HG03460 (cell line): Measurements from ENCODE around the gene CDH15.

Experiments
- ATAC-seq: cut with Tn5 transposase; IDR thresholded peaks from one replicate; pipeline ENCODE4 v1.9.1; 2021; ENCODE audit not compliant: unreplicated experiment

Gene CDH15

DNA sequence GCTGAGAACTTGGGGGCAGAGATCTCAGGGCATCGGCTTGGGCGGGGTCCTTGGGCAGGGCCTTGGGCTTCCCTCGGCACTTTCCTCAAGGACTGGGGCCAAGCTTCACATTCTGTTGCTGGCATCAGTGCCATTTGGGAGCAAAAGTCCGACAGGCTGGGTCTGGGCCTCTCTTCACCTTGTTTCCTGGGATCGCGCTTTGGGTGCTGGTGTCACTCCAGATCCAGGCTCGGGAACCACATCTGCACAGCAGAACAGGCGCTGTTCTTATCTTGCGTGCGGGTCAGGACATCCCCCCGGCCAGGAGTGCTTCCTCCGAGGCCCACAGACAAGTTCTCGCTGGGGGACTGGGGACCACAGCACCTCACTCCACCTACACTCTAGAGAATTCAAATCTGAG, 31.1 kb upstream of the CDH15 start:
- ATAC-seq = no peak

- ATAC-seq = no peak
Observed at GRCh38 chr16:89140981-89141883, 30.3 kb upstream of the CDH15 start.

- no peak for ATAC-seq
Observed at GRCh38 chr16:89141884-89142267, 29.7 kb upstream of the CDH15 start.

DNA sequence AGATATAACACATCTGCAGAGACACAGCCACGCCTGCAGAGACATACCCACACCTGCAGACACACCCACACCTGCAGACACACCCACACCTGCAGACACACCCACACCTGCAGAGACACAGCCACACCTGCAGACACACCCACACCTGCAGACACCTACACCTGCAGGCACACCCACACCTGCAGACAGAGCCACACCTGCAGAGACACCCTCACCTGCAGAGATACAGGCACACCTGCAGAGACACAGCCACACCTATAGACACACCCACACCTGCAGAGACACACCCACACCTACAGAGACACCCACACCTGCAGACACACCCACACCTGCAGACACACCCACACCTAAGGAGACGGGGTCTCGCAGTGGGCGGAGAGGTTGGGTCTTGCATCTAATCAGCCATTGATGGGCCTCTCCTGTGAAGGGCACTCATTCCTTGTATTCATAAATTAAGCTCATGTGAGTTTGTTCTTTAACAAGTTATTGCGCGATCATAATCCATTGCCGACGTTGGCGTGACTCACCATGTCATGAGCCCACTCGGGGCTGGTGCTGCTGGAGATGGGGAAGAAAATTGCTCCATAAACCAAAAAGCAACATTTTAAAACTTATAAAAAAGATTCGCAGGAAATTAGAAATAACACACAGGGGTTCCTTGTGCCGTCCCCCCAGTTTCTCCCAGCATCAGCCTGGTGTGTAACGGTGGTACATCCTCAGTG, 28.9 kb upstream of the CDH15 start:
- no peak for ATAC-seq

DNA sequence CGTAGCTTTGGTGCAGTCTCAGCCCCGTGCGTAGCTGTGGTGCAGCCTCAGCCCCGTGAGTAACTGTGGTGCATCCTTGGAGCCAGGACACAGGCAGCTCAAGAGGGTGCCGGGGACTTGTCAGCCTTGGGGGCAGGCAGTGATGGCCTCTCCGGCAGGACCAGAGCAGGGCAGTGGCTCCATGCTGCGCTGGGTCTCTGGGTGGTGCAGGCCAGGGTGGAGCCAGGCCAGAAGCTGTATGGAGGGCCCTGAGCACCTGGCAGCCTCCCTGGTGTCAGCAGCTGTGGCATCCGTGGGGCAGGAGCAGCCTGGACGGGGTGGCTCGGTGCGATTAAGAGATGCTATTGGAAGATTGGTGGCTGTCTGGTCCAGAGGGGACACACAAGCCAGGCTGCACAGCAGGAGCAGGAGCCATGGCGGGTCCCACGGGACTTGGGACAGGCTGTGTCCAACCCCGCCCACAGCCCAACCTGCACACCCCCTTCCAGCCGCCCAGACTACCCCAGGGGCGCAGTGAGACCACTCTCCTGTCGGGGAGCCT, 28.3 kb upstream of the CDH15 start:
- no peak for ATAC-seq

DNA sequence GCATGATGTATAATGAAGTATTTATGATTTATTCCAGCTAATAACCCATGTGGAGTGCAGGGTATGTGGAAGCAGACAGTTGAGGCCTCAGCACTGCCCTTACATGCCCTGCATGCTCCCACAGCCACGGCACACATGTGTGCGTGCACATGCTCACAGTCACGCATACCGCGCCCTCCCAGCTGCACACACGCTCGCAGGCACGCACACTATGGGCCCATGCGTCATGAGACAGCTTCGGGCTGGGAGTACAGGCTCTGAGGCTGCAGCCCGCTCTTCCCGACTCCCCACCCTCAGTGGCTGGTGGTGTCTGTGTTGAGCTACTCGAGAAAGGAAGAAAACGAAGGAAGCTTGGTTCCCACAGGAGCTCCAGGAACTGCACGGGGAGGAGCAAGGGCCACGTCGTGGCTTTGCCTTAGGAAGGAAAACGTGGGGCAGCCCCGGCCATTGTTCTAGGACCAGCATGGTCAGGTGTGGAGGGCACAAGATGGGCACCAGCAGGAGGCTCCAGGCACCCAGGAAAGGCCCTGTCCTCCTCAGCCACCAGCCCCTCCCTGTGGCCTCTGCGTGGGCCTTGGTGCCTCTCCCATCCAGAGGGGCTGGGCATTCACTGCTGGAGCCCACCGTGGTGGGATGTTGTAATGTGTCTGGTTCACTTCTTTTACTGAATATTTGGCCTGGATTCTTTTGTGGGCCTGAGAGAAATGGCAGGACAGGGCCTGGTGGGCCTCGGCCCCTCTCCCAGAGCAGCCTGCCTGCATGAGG, 27.5 kb upstream of the CDH15 start:
- ATAC-seq = no peak

DNA sequence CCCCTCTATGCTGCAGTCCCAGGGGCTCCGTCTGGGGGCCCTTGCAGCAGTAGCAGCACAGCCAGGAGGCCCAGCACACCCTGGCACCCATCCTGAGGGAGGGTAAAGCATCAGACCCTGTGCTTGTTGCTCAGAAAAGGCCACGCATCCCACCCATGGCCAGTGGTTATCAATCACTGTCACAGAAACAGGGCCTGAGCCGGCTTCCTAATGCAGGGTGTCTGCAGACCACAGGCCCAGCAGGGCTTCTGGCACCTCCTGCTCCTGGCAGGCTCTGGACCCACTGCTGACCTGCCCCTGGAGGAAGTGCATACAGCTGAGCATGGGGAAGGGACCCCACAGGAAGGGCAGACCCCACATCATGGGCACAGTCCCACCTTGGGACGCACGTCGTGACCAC, 26.9 kb upstream of the CDH15 start:
- ATAC-seq = no peak

DNA sequence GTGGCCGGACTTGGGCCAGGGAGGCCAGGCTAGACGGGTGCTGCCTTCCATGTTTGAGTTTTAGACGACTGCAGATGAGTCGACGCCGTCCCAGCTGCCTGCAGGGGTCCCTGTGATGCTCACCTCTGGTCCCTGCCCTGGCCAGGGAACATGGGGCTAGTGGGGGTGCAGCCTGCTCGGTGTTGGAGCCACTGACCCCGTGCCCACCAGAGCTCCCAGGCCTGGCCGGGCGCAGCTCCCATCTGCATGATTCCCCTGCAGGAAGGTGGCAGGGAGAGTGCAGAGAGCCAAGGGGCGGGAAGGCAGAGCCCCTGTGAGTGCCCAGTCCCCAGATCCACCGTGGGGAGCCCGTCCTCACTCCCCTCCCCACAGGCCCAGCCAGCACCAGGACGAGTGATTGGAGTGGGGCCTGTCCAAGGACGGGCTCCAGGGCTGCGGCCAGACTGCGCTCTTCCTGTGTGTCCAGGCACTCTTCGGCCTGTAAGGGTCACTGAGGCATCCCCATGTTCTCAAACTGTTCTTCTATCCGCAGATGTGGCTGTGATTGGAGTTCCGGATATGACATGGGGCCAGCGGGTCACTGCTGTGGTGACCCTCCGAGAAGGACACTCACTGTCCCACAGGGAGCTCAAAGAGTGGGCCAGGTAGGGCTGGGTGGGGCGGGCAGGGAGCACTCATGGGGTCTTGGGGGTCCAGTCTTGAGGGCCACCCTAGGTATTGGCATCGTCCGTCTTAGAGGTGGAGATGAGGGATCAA, 26.0 kb upstream of the CDH15 start:
- no peak for ATAC-seq

DNA sequence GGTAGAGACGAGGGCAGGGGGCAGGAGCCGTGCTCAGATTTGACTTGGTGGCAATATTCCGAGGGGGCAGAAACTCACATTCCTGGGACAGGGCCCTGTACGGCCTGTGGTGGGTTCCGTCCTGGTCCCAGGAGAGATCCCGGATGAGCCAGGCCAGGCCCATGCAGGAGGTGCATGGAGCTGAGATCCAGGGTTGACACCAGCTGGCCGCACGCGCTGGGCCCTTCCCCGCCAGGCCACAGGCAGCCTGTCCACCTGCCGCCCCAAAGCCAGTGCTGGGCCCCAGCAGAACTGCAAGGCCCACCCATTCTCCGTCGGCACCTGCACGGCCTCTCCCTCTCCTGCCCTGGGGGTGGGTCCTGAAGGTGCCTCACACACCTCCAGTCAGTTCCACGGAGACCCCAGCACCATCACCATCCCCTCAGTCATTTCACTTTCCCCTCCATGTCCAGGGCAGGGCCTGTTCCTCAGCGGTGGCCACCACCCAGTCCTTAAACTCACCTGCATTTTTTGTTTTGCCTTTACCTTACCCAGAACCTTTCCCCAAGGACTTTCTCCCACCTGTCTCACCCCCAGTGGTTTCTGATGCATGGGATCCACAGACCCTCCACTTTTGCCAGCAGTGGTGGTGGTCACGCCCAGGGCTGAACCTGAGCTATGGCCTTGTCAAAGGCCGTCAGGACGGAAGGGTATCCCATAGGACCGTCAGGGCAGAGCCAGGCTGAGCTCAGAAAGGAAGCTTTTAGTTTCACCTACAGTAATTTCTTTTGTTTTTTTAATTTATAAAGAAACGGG, 25.1 kb upstream of the CDH15 start:
- no peak for ATAC-seq

- no peak for ATAC-seq
Observed at GRCh38 chr16:89147085-89147817, 24.3 kb upstream of the CDH15 start.

DNA sequence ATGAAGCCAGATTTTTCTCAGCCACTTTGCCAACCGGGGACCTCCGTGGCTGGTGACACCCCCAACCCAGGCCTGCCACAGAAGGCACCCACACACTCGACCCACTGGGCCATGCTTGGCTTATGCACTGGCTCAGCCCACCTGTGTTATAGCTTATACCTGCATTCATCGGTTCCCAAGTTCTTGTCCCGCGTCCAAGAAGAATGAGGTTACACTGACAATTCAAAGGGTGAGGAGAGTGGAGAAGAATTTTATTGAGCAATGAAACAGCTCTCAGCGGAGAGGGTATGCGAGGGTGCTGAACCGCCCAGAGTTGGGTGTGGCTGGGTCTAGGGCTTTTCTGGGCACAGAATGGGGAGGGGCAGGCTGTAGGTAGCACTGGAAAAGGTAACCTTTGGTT, 22.2 kb upstream of the CDH15 start:
- no peak for ATAC-seq

DNA sequence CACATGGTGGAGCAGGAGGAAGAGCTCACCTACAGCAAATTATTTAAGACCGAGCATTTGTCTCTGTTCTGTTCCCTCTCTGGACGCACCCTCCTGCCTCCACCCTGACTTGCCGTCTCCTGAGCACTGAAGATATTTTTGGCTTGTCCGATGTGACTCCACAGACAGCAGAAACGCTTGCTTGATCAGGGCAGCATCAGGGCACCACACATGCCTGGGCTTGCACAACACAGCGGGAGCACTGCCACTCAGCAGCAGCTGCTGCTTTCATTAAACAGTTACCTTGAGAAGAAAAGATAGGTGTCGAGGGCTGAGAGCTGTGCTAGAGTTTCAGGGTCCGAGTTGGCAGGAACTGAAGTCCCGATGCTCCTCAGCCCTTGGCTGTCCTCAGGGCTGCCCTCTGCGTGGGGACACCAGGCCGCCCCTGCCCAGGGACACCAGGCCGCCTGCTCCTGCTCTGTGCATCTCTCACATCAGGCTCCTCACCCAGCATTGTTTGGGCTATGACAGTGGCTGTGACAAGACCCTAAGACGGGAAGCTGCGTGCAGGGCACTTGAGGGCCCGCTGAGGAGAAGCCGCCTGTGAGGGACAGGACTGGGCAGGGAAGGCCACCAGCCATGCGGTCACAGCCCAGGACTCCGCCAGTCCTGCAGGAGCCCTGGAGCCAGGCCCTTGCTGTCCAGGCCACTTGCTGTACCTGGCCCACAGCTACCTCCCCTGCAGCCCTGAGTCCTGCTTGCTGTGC, 21.3 kb upstream of the CDH15 start:
- ATAC-seq = no peak

DNA sequence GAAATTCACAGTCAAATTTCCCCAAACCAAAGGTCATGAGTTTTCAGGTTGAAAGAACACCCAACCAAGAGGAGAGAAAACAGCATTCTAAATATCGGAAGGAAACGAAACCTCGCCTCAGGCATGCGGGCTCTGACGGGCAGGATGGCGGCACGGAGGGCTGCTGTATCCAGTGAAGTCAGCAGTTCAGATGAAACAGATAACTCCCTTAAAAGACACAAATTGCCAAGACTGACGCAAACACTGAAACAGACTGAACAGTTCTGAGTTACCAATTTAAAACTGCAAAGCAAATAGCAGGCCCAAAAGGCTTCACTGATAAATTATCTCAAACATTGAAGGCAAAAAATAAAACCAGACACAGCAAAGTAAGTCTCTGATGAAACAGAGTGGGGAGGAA, 20.6 kb upstream of the CDH15 start:
- ATAC-seq = no peak

DNA sequence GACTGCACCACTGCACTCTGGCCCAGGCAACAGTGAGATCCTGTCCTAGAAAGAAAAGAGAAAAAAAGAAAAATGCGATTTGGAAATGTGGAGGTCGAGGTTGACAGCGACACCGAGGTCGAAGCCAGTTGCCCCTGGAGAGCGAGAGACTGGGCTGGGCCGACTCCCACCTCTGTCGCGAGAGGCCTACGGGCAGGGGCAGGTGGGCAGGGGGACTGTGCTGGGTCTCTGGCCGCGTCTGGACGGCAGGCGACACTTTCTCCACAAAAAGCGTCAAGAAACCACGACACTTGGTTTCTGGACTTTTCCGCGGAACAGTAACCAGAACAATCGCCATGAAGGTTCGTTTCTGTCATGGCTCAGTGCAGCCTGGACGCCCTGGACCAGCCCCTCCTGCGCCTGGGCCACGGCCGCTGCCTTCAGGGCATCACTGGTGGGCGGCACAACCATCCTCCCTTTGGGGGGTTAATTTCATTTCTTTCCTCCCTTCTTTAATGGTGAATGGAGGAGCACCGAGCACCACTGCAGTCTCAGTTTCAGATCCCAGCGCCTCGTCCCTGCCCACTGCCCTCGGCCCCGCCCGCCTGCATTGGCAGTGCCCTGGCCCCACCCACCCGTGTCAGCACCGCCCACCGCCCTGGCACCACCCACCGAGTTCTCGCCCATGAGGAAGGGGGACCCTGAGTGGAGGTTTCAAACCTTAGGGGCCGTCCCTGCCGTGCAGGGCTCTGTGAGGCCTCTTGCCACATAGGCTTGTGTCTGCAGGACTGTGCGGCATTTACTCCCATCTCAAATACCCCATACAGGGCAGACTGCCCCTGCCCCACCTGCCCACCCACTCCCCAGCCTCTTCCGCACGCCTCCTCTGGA, 18.5 kb upstream of the CDH15 start:
- no peak for ATAC-seq

GRCh38 chr16:89153848-89154271, 17.7 kb upstream of the CDH15 start:
- ATAC-seq = no peak

GRCh38 chr16:89154390-89155183, 17.0 kb upstream of the CDH15 start:
- ATAC-seq = no peak
